Measurements from ENCODE around the gene MUSTN1. TPM values are rescaled to one million over a fixed set of nuclear protein-coding genes. Genes with fewer than 3 reads are reported as not detected.

The MUSTN1 gene
- total RNA-seq, 1 donor from 2014 or later: 1.1 TPM

- Mint-ChIP-seq H3K27me3 (ENCODE audit: unreplicated experiment) (peaks cover 6% of the 10 kb centered on the region), H3K4me1 (ENCODE audit: unreplicated experiment) (peaks cover 5% of the 10 kb centered on the region), H3K4me3 (ENCODE audit: unreplicated experiment) (no peak overlapping the region), H3K27ac (ENCODE audit: unreplicated experiment) (no peak overlapping the region), H3K36me3 (ENCODE audit: low read depth, unreplicated experiment) (peaks cover 17% of the 10 kb centered on the region), H3K9me3 (ENCODE audit: unreplicated experiment) (no peaks in the 10 kb centered on the region)
- DNase-seq (ENCODE audit: low spot score): no peak
- TF ChIP-seq CTCF (IDR thresholded peaks at IDR 0.05; ENCODE audit: unreplicated experiment): no peak
Observed at GRCh38 chr3:52848617-52849016, 13.8 kb upstream of the MUSTN1 start.

- Mint-ChIP-seq H3K4me1 (ENCODE audit: unreplicated experiment) (peaks cover 5% of the 10 kb centered on the region), H3K9me3 (ENCODE audit: unreplicated experiment) (no peaks in the 10 kb centered on the region), H3K36me3 (ENCODE audit: low read depth, unreplicated experiment) (peaks cover 17% of the 10 kb centered on the region), H3K27ac (ENCODE audit: unreplicated experiment) (no peak overlapping the region), H3K4me3 (ENCODE audit: unreplicated experiment) (no peak overlapping the region), H3K27me3 (ENCODE audit: unreplicated experiment) (peaks cover 6% of the 10 kb centered on the region)
- no peak for TF ChIP-seq CTCF (IDR thresholded peaks at IDR 0.05; ENCODE audit: unreplicated experiment)
- no peak for DNase-seq (ENCODE audit: low spot score)
Observed at GRCh38 chr3:52847726-52848125, 12.9 kb upstream of the MUSTN1 start.

- Mint-ChIP-seq H3K4me3 (ENCODE audit: unreplicated experiment) (no peak overlapping the region), H3K36me3 (ENCODE audit: low read depth, unreplicated experiment) (peaks cover 17% of the 10 kb centered on the region), H3K9me3 (ENCODE audit: unreplicated experiment) (no peaks in the 10 kb centered on the region), H3K27ac (ENCODE audit: unreplicated experiment) (no peak overlapping the region), H3K27me3 (ENCODE audit: unreplicated experiment) (peaks cover 6% of the 10 kb centered on the region), H3K4me1 (ENCODE audit: unreplicated experiment) (peaks cover 5% of the 10 kb centered on the region)
- TF ChIP-seq CTCF (IDR thresholded peaks at IDR 0.05; ENCODE audit: unreplicated experiment): no peak
- no peak for DNase-seq (ENCODE audit: low spot score)
Observed at GRCh38 chr3:52847241-52847640, 12.4 kb upstream of the MUSTN1 start.

- Mint-ChIP-seq H3K9me3 (ENCODE audit: unreplicated experiment) (no peaks in the 10 kb centered on the region), H3K27ac (ENCODE audit: unreplicated experiment) (no peak overlapping the region), H3K4me1 (ENCODE audit: unreplicated experiment) (peaks cover 5% of the 10 kb centered on the region), H3K27me3 (ENCODE audit: unreplicated experiment) (peaks cover 6% of the 10 kb centered on the region), H3K4me3 (ENCODE audit: unreplicated experiment) (no peak overlapping the region), H3K36me3 (ENCODE audit: low read depth, unreplicated experiment) (peaks cover 10% of the 10 kb centered on the region)
- DNase-seq (ENCODE audit: low spot score): no peak
- TF ChIP-seq CTCF (IDR thresholded peaks at IDR 0.05; ENCODE audit: unreplicated experiment): no peak
Observed at GRCh38 chr3:52846432-52846965, 11.7 kb upstream of the MUSTN1 start.

GRCh38 chr3:52845691-52846431, 11.0 kb upstream of the MUSTN1 start:
- Mint-ChIP-seq H3K4me3 (ENCODE audit: unreplicated experiment) (no peak overlapping the region), H3K27ac (ENCODE audit: unreplicated experiment) (peak overlapping the region; percentile 4), H3K4me1 (ENCODE audit: unreplicated experiment) (peaks cover 5% of the 10 kb centered on the region), H3K9me3 (ENCODE audit: unreplicated experiment) (no peaks in the 10 kb centered on the region), H3K27me3 (ENCODE audit: unreplicated experiment) (peaks cover 6% of the 10 kb centered on the region), H3K36me3 (ENCODE audit: low read depth, unreplicated experiment) (peaks cover 13% of the 10 kb centered on the region)
- peak; percentile 57 for TF ChIP-seq CTCF (IDR thresholded peaks at IDR 0.05; ENCODE audit: unreplicated experiment)
- DNase-seq (ENCODE audit: low spot score): no peak
